NCI-H1105 treated with DMSO at 0.1 percent for 48 hours (cell line): ENCODE data around the gene CORO1C.
"Not testable (repeated sequence)": the region's sequence is repeated elsewhere in the genome, so short reads cannot be mapped to it uniquely, and the experiment has no call there.

Experiments used
- DNase-seq: peaks from one replicate; lab custom pipeline; 2025; lab: John Stamatoyannopoulos, UW

Gene CORO1C

GRCh38 chr12:108633534-108634248 is 97.6 kb downstream of the CORO1C start, which contains the start of gene SELPLG:
SELPLG (minus strand) TSS chr12:108633894; CDS start chr12:108624307, 9,587 bp downstream.
- no peak for DNase-seq

- no peak for DNase-seq
Observed at GRCh38 chr12:108633081-108633533, 98.2 kb downstream of the CORO1C start.

GRCh38 chr12:108631261-108631660 is 100.1 kb downstream of the CORO1C start:
- DNase-seq = not testable (repeated sequence)

- no peak for DNase-seq
Observed at GRCh38 chr12:108630481-108631207, 100.7 kb downstream of the CORO1C start.

- no peak for DNase-seq
Observed at GRCh38 chr12:108629824-108630476, 101.4 kb downstream of the CORO1C start.

- no peak for DNase-seq
Observed at GRCh38 chr12:108629151-108629550, 102.2 kb downstream of the CORO1C start.

- DNase-seq = no peak
Observed at GRCh38 chr12:108627134-108627920, 104.0 kb downstream of the CORO1C start.

- DNase-seq = no peak
Observed at GRCh38 chr12:108625228-108625627, 106.1 kb downstream of the CORO1C start.

GRCh38 chr12:108623577-108623976 is 107.7 kb downstream of the CORO1C start:
- DNase-seq = no peak

GRCh38 chr12:108622921-108623514 is 108.3 kb downstream of the CORO1C start:
- no peak for DNase-seq

- no peak for DNase-seq
Observed at GRCh38 chr12:108622421-108622820, 108.9 kb downstream of the CORO1C start.

GRCh38 chr12:108621161-108621560 is 110.2 kb downstream of the CORO1C start:
- DNase-seq = no peak

- no peak for DNase-seq
Observed at GRCh38 chr12:108620236-108620879, 111.0 kb downstream of the CORO1C start.

GRCh38 chr12:108619369-108620160 is 111.8 kb downstream of the CORO1C start:
- no peak for DNase-seq

GRCh38 chr12:108618953-108619274 is 112.4 kb downstream of the CORO1C start:
- DNase-seq = not testable (repeated sequence)

- DNase-seq = peak; percentile 80
Observed at GRCh38 chr12:108618079-108618952, 113.0 kb downstream of the CORO1C start.

GRCh38 chr12:108616941-108617858 is 114.1 kb downstream of the CORO1C start:
- DNase-seq = no peak

GRCh38 chr12:108616359-108616758 is 115.0 kb downstream of the CORO1C start:
- no peak for DNase-seq
